ENCODE data around the gene EIF1AY. TPM values are rescaled to one million over a fixed set of nuclear protein-coding genes. Genes with fewer than 3 reads are reported as not detected.
A peak's percentile ranks its signal among the peaks of the same experiment; 100 is the strongest.

Gene EIF1AY
- total RNA-seq, 1 donor from 2014 or later, result 21.6 TPM

GRCh38 chrY:20571306-20571705 is 4.3 kb upstream of the EIF1AY start:
- Histone ChIP-seq H3K27me3 (ENCODE audit: control insufficient read depth, insufficient read depth, low read length) (no peaks in the 10 kb centered on the region), H3K36me3 (ENCODE audit: control insufficient read depth, insufficient read depth, low read length) (no peaks in the 10 kb centered on the region), H3K4me3 (ENCODE audit: low read depth, low read length) (no peak overlapping the region)
- TF ChIP-seq, protein P1, sequence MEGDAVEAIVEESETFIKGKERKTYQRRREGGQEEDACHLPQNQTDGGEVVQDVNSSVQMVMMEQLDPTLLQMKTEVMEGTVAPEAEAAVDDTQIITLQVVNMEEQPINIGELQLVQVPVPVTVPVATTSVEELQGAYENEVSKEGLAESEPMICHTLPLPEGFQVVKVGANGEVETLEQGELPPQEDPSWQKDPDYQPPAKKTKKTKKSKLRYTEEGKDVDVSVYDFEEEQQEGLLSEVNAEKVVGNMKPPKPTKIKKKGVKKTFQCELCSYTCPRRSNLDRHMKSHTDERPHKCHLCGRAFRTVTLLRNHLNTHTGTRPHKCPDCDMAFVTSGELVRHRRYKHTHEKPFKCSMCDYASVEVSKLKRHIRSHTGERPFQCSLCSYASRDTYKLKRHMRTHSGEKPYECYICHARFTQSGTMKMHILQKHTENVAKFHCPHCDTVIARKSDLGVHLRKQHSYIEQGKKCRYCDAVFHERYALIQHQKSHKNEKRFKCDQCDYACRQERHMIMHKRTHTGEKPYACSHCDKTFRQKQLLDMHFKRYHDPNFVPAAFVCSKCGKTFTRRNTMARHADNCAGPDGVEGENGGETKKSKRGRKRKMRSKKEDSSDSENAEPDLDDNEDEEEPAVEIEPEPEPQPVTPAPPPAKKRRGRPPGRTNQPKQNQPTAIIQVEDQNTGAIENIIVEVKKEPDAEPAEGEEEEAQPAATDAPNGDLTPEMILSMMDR (IDR thresholded peaks at IDR 0.05; ENCODE audit: insufficient read depth, low read length, severe bottlenecking), result no peak
- FAIRE-seq (no peak), DNase-seq (ENCODE audit: low read depth) (no peak)

DNA sequence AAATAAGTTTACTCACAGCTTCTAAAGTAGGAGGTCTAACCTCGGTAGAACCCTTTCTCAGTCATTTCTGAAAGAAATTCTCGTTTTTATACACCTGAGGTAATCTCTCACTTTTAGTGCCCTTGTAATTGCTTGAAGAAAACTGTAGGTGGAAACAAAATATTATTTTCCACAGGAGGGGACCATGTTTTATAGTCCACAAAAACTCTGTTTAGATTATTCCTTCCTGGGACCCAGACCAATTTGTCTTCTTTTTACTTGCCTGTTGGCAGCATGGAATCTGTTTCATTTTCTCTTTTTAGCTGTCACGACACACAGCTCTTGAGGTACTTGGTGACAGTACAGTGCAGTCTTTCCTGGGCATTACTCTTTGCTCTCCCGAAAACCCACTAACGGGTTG is 930 bp downstream of the EIF1AY start:
- H3K27me3 ChIP-seq (ENCODE audit: control insufficient read depth, insufficient read depth, low read length), result no peaks in the 10 kb centered on the region
- peak overlapping the region; percentile 56 for H3K4me3 ChIP-seq (ENCODE audit: low read depth, low read length)
- TF ChIP-seq, protein P1 (IDR thresholded peaks at IDR 0.05; ENCODE audit: insufficient read depth, low read length, severe bottlenecking), result no peak
- FAIRE-seq (no peak), DNase-seq (ENCODE audit: low read depth) (no peak)
- no peaks in the 10 kb centered on the region for H3K36me3 ChIP-seq (ENCODE audit: control insufficient read depth, insufficient read depth, low read length)

DNA sequence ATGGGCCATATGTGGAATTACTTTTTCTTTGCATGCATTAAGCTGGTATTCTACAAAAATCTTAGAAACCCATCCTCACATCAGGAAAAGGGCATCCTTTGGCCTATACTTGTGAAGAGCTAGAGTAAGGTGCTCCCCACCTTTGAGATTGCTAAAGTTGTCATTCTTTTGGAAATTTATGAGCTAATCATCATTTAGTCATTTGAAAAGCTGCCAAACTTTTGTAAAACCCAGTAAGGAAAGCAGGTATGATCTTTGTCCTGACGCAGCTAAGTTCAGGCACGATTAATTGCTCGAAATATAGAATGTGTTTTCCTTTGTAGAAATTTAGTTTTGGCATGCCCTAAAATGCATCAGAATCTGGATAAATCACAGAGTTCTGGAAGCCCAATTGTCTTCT is 2.6 kb downstream of the EIF1AY start:
- TF ChIP-seq, protein P1 (IDR thresholded peaks at IDR 0.05; ENCODE audit: insufficient read depth, low read length, severe bottlenecking), result no peak
- Histone ChIP-seq H3K36me3 (ENCODE audit: control insufficient read depth, insufficient read depth, low read length) (no peaks in the 10 kb centered on the region), H3K27me3 (ENCODE audit: control insufficient read depth, insufficient read depth, low read length) (no peaks in the 10 kb centered on the region), H3K4me3 (ENCODE audit: low read depth, low read length) (no peak overlapping the region)
- no peak for FAIRE-seq
- DNase-seq (ENCODE audit: low read depth), result peak; percentile 52

GRCh38 chrY:20581687-20582086 is 6.1 kb downstream of the EIF1AY start:
- H3K4me3 ChIP-seq (ENCODE audit: low read depth, low read length), result no peak overlapping the region
- DNase-seq (ENCODE audit: low read depth), result no peak
- TF ChIP-seq, protein P1 (IDR thresholded peaks at IDR 0.05; ENCODE audit: insufficient read depth, low read length, severe bottlenecking), result no peak

DNA sequence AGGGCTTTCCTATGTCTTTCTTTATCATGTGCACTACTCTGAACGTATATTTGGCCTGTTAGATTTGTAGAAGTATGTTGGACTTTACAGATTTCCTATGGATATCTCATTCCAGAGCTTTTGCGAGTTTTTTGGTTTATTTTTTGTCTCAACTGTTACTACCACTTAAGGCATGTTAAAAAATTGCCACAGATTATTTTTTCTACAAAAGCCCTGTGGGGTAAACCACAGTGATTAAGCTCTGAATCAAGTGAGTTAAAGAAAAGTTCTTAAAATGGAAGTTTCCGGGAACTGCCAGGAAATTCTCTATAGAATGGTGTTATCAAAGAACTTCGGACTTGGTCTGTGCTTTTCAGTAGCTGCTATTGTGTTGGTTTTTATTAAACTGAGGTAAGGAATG is 10.6 kb downstream of the EIF1AY start:
- DNase-seq (ENCODE audit: low read depth) (no peak), FAIRE-seq (no peak)
- peaks cover 1% of the 10 kb centered on the region for H3K36me3 ChIP-seq (ENCODE audit: control insufficient read depth, insufficient read depth, low read length)
- no peak overlapping the region for H3K4me3 ChIP-seq (ENCODE audit: low read depth, low read length)
- H3K27me3 ChIP-seq (ENCODE audit: control insufficient read depth, insufficient read depth, low read length), result no peaks in the 10 kb centered on the region
- TF ChIP-seq, protein P1 (IDR thresholded peaks at IDR 0.05; ENCODE audit: insufficient read depth, low read length, severe bottlenecking), result no peak

More at GRCh38 chrY:20581687-20582086, 6.1 kb downstream of the EIF1AY start:
- no peak for FAIRE-seq
- peaks cover 1% of the 10 kb centered on the region for H3K36me3 ChIP-seq (ENCODE audit: control insufficient read depth, insufficient read depth, low read length)
- H3K27me3 ChIP-seq (ENCODE audit: control insufficient read depth, insufficient read depth, low read length), result no peaks in the 10 kb centered on the region

Other genes with a start within 250 kb of the EIF1AY start
- gene RPS4Y2, start 180.3 kb downstream of the EIF1AY start, total RNA-seq, result not detected in 2 replicates